Activated CD4-positive, alpha-beta T cell treated with anti-CD3 and anti-CD28 coated beads for 1 hour (primary cell): ENCODE data around the gene ZNF808.
"Not testable (repeated sequence)": the region's sequence is repeated elsewhere in the genome, so short reads cannot be mapped to it uniquely, and the experiment has no call there.

Experiments
- DNase-seq: peaks from one replicate; pipeline ENCODE4 v3.0.0-alpha.2; 2020

Gene ZNF808

GRCh38 chr19:52536448-52536800 lies 9.0 kb downstream of the ZNF808 start:
- no peak for DNase-seq

- DNase-seq, result not testable (repeated sequence)
Measured at GRCh38 chr19:52538815-52539214, 11.3 kb downstream of the ZNF808 start.

GRCh38 chr19:52541176-52541575 lies 13.7 kb downstream of the ZNF808 start:
- DNase-seq, result not testable (repeated sequence)

GRCh38 chr19:52541608-52542007 lies 14.1 kb downstream of the ZNF808 start:
- no peak for DNase-seq

GRCh38 chr19:52542541-52542940 lies 15.1 kb downstream of the ZNF808 start:
- DNase-seq, result not testable (repeated sequence)

- DNase-seq, result no peak
Measured at GRCh38 chr19:52542984-52543664, 15.7 kb downstream of the ZNF808 start.

GRCh38 chr19:52554216-52554971 lies 26.9 kb downstream of the ZNF808 start:
- DNase-seq, result no peak

GRCh38 chr19:52557231-52557995 lies 29.9 kb downstream of the ZNF808 start:
- DNase-seq, result no peak

- not testable (repeated sequence) for DNase-seq
Measured at GRCh38 chr19:52558732-52559445, 31.4 kb downstream of the ZNF808 start.

GRCh38 chr19:52561611-52562010 lies 34.1 kb downstream of the ZNF808 start:
- not testable (repeated sequence) for DNase-seq

- DNase-seq, result no peak
Measured at GRCh38 chr19:52566121-52566520, 38.7 kb downstream of the ZNF808 start.

- DNase-seq, result no peak
Measured at GRCh38 chr19:52566588-52566987, 39.1 kb downstream of the ZNF808 start.

GRCh38 chr19:52567921-52568320 lies 40.5 kb downstream of the ZNF808 start:
- no peak for DNase-seq

- not testable (repeated sequence) for DNase-seq
Measured at GRCh38 chr19:52569638-52569999, 42.2 kb downstream of the ZNF808 start.

GRCh38 chr19:52570000-52570861 lies 42.8 kb downstream of the ZNF808 start, which contains the start of gene ZNF701:
TSS of gene ZNF701 (plus strand) at chr19:52570287. CDS start at chr19:52574148, 3,861 bp downstream.
- DNase-seq, result peak; percentile 94

GRCh38 chr19:52584736-52585440 lies 57.4 kb downstream of the ZNF808 start:
- DNase-seq, result no peak

- DNase-seq, result no peak
Measured at GRCh38 chr19:52585604-52586003, 58.1 kb downstream of the ZNF808 start.

- DNase-seq, result no peak
Measured at GRCh38 chr19:52590728-52591127, 63.3 kb downstream of the ZNF808 start.

GRCh38 chr19:52592301-52592700 lies 64.8 kb downstream of the ZNF808 start:
- DNase-seq, result no peak

GRCh38 chr19:52593441-52593840 lies 66.0 kb downstream of the ZNF808 start:
- DNase-seq, result not testable (repeated sequence)

GRCh38 chr19:52599241-52599640 lies 71.8 kb downstream of the ZNF808 start:
- DNase-seq, result no peak
